Stimulated activated memory B cell treated with anti-CD40 and anti-IgM and Interleukin-4, amounts not matched to agents 10 μg/mL and 1 μg/mL and 100 μg/mL, for 72 hours (primary cell): ENCODE measurements around the gene MSLN.
"Not testable (repeated sequence)": the region's sequence is repeated elsewhere in the genome, so short reads cannot be mapped to it uniquely, and the experiment has no call there.

Source experiments
- ATAC-seq: fragments of 150-1000 bp; cut with Tn5 transposase; 2 replicates; pipeline ENCODE4 v1.10.0; 2021
- H3K27ac Mint-ChIP-seq: one replicate; pipeline ENCODE4 v1.8.0; 2022; ENCODE audit warnings: mild to moderate bottlenecking, mixed read lengths
- H3K27me3 Mint-ChIP-seq: one replicate; pipeline ENCODE4 v1.8.0; 2022; ENCODE audit warnings: mixed read lengths
- H3K36me3 Mint-ChIP-seq: one replicate; pipeline ENCODE4 v1.8.0; 2022; ENCODE audit warnings: mixed read lengths
- H3K4me1 Mint-ChIP-seq: one replicate; pipeline ENCODE4 v1.8.0; 2022; ENCODE audit warnings: mixed read lengths
- H3K4me3 Mint-ChIP-seq: one replicate; pipeline ENCODE4 v1.8.0; 2022; ENCODE audit warnings: mild to moderate bottlenecking, moderate library complexity, mixed read lengths
- H3K9me3 Mint-ChIP-seq: one replicate; pipeline ENCODE4 v1.8.0; 2022; ENCODE audit warnings: mixed read lengths

Gene MSLN

GRCh38 chr16:769184-769784, 8.8 kb downstream of the MSLN start:
- no peak for ATAC-seq
- no peaks in the 10 kb centered on the region for H3K4me1 Mint-ChIP-seq
- no peak overlapping the region for H3K27ac Mint-ChIP-seq
- peaks cover 15% of the 10 kb centered on the region for H3K27me3 Mint-ChIP-seq
- no peaks in the 10 kb centered on the region for H3K9me3 Mint-ChIP-seq
- no peak overlapping the region for H3K4me3 Mint-ChIP-seq
- H3K36me3 Mint-ChIP-seq: no peaks in the 10 kb centered on the region

GRCh38 chr16:769934-770333, 9.4 kb downstream of the MSLN start:
- H3K27me3 Mint-ChIP-seq: peaks cover 15% of the 10 kb centered on the region
- no peak for ATAC-seq
- no peaks in the 10 kb centered on the region for H3K4me1 Mint-ChIP-seq
- H3K36me3 Mint-ChIP-seq: no peaks in the 10 kb centered on the region
- no peak overlapping the region for H3K4me3 Mint-ChIP-seq
- no peaks in the 10 kb centered on the region for H3K9me3 Mint-ChIP-seq
- no peak overlapping the region for H3K27ac Mint-ChIP-seq

GRCh38 chr16:770411-770810, 9.9 kb downstream of the MSLN start:
- Mint-ChIP-seq H3K36me3 (no peaks in the 10 kb centered on the region), H3K9me3 (no peaks in the 10 kb centered on the region), H3K4me3 (no peak overlapping the region), H3K27ac (no peak overlapping the region), H3K4me1 (no peaks in the 10 kb centered on the region), H3K27me3 (peaks cover 15% of the 10 kb centered on the region)
- peak; percentile 11 for ATAC-seq

GRCh38 chr16:772959-773358, 12.4 kb downstream of the MSLN start:
- no peaks in the 10 kb centered on the region for H3K27me3 Mint-ChIP-seq
- no peaks in the 10 kb centered on the region for H3K36me3 Mint-ChIP-seq
- ATAC-seq: no peak
- H3K9me3 Mint-ChIP-seq: no peaks in the 10 kb centered on the region
- no peaks in the 10 kb centered on the region for H3K4me1 Mint-ChIP-seq
- H3K27ac Mint-ChIP-seq: no peak overlapping the region
- no peak overlapping the region for H3K4me3 Mint-ChIP-seq

- no peak for ATAC-seq
- no peaks in the 10 kb centered on the region for H3K36me3 Mint-ChIP-seq
- H3K4me3 Mint-ChIP-seq: no peak overlapping the region
- H3K9me3 Mint-ChIP-seq: no peaks in the 10 kb centered on the region
- no peaks in the 10 kb centered on the region for H3K27me3 Mint-ChIP-seq
- no peak overlapping the region for H3K27ac Mint-ChIP-seq
- no peaks in the 10 kb centered on the region for H3K4me1 Mint-ChIP-seq
These were observed 13.8 kb downstream of the MSLN start for GRCh38 chr16:774086-775001.

GRCh38 chr16:775236-775796, 14.8 kb downstream of the MSLN start:
- Mint-ChIP-seq H3K27me3 (peaks cover 5% of the 10 kb centered on the region), H3K27ac (no peak overlapping the region), H3K9me3 (no peaks in the 10 kb centered on the region), H3K36me3 (no peaks in the 10 kb centered on the region), H3K4me3 (no peak overlapping the region), H3K4me1 (no peaks in the 10 kb centered on the region)
- ATAC-seq: no peak

GRCh38 chr16:776298-776697, 15.8 kb downstream of the MSLN start:
- H3K4me1 Mint-ChIP-seq, H3K4me3 Mint-ChIP-seq, H3K9me3 Mint-ChIP-seq, H3K27ac Mint-ChIP-seq, H3K36me3 Mint-ChIP-seq, ATAC-seq: not testable (repeated sequence)
- peaks cover 14% of the 10 kb centered on the region for H3K27me3 Mint-ChIP-seq

- H3K27ac Mint-ChIP-seq: no peak overlapping the region
- H3K4me3 Mint-ChIP-seq: no peak overlapping the region
- H3K36me3 Mint-ChIP-seq: no peaks in the 10 kb centered on the region
- ATAC-seq: no peak
- H3K4me1 Mint-ChIP-seq: no peaks in the 10 kb centered on the region
- H3K27me3 Mint-ChIP-seq: peaks cover 18% of the 10 kb centered on the region
- no peaks in the 10 kb centered on the region for H3K9me3 Mint-ChIP-seq
These were observed 16.3 kb downstream of the MSLN start for GRCh38 chr16:776824-777223.

- H3K9me3 Mint-ChIP-seq: no peaks in the 10 kb centered on the region
- no peaks in the 10 kb centered on the region for H3K36me3 Mint-ChIP-seq
- H3K4me3 Mint-ChIP-seq: no peak overlapping the region
- peaks cover 27% of the 10 kb centered on the region for H3K27me3 Mint-ChIP-seq
- no peak for ATAC-seq
- H3K27ac Mint-ChIP-seq: no peak overlapping the region
- no peaks in the 10 kb centered on the region for H3K4me1 Mint-ChIP-seq
These were observed 17.3 kb downstream of the MSLN start for GRCh38 chr16:777826-778225.

- ATAC-seq: no peak
- H3K4me1 Mint-ChIP-seq: peaks cover 6% of the 10 kb centered on the region
- no peaks in the 10 kb centered on the region for H3K9me3 Mint-ChIP-seq
- peaks cover 33% of the 10 kb centered on the region for H3K27me3 Mint-ChIP-seq
- no peak overlapping the region for H3K4me3 Mint-ChIP-seq
- H3K36me3 Mint-ChIP-seq: no peaks in the 10 kb centered on the region
- H3K27ac Mint-ChIP-seq: no peak overlapping the region
These were observed 17.9 kb downstream of the MSLN start for GRCh38 chr16:778447-778846.

- no peak for ATAC-seq
- Mint-ChIP-seq H3K4me3 (no peak overlapping the region), H3K36me3 (no peaks in the 10 kb centered on the region), H3K27ac (no peak overlapping the region), H3K4me1 (peaks cover 6% of the 10 kb centered on the region), H3K27me3 (peaks cover 37% of the 10 kb centered on the region), H3K9me3 (no peaks in the 10 kb centered on the region)
These were observed 18.5 kb downstream of the MSLN start for GRCh38 chr16:778909-779527.

GRCh38 chr16:779561-779960, 19.0 kb downstream of the MSLN start:
- Mint-ChIP-seq H3K4me3 (no peak overlapping the region), H3K9me3 (no peaks in the 10 kb centered on the region), H3K4me1 (peaks cover 6% of the 10 kb centered on the region), H3K36me3 (no peaks in the 10 kb centered on the region), H3K27me3 (peaks cover 37% of the 10 kb centered on the region), H3K27ac (no peak overlapping the region)
- ATAC-seq: no peak

- ATAC-seq: no peak
- H3K9me3 Mint-ChIP-seq: no peaks in the 10 kb centered on the region
- H3K27ac Mint-ChIP-seq: no peak overlapping the region
- peaks cover 6% of the 10 kb centered on the region for H3K4me1 Mint-ChIP-seq
- no peak overlapping the region for H3K4me3 Mint-ChIP-seq
- peaks cover 37% of the 10 kb centered on the region for H3K27me3 Mint-ChIP-seq
- H3K36me3 Mint-ChIP-seq: peaks cover 6% of the 10 kb centered on the region
These were observed 19.8 kb downstream of the MSLN start for GRCh38 chr16:780296-780695.

GRCh38 chr16:781346-782010, 20.9 kb downstream of the MSLN start:
- ATAC-seq: no peak
- H3K27me3 Mint-ChIP-seq: peaks cover 37% of the 10 kb centered on the region

GRCh38 chr16:782258-782657, 21.7 kb downstream of the MSLN start:
- no peaks in the 10 kb centered on the region for H3K9me3 Mint-ChIP-seq
- peaks cover 6% of the 10 kb centered on the region for H3K36me3 Mint-ChIP-seq
- ATAC-seq: no peak
- H3K4me3 Mint-ChIP-seq: no peak overlapping the region
- no peak overlapping the region for H3K27ac Mint-ChIP-seq
- peaks cover 37% of the 10 kb centered on the region for H3K27me3 Mint-ChIP-seq
- H3K4me1 Mint-ChIP-seq: peaks cover 17% of the 10 kb centered on the region

More at GRCh38 chr16:781346-782010, 20.9 kb downstream of the MSLN start:
- no peak overlapping the region for H3K27ac Mint-ChIP-seq
- H3K9me3 Mint-ChIP-seq: no peaks in the 10 kb centered on the region
- peaks cover 9% of the 10 kb centered on the region for H3K4me1 Mint-ChIP-seq
- H3K4me3 Mint-ChIP-seq: no peak overlapping the region
- peaks cover 6% of the 10 kb centered on the region for H3K36me3 Mint-ChIP-seq
